HL-60 (cell line): ENCODE data around the gene EMP2.

ENCODE experiments used
- DNase-seq, 2 experiments: peaks; one replicate each; pipeline ENCODE4 v3.0.0-alpha.2; 2010 to 2020; ENCODE audit warnings: low read depth in 1 of 2, low spot score in 1 of 2
- H3K27ac ChIP-seq: fragments of 250-450 bp; sonication (Bioruptor Pico); replicated peaks from 2 replicates; pipeline ENCODE4 v1.5.1; 2020; ENCODE audit warnings: mild to moderate bottlenecking, moderate library complexity
- H3K27me3 ChIP-seq: fragments of 250-450 bp; sonication (Bioruptor Pico); 2 replicates; pipeline ENCODE4 v1.5.1; 2021; ENCODE audit warnings: mild to moderate bottlenecking, moderate library complexity; ENCODE audit not compliant: insufficient read depth, poor library complexity, severe bottlenecking
- H3K4me3 ChIP-seq: replicated peaks from 2 replicates; pipeline ENCODE4 v1.5.1; 2011; ENCODE audit warnings: mild to moderate bottlenecking, control low read depth, low read length; ENCODE audit not compliant: insufficient read depth
- GABPA ChIP-seq: IDR thresholded peaks from 2 replicates; pipeline ENCODE4 v1.6.1; 2012; ENCODE audit warnings: low read depth
- POLR2AphosphoS5 ChIP-seq: IDR thresholded peaks from 2 replicates; pipeline ENCODE4 v1.6.1; 2012; ENCODE audit warnings: low read depth
- SPI1 ChIP-seq: IDR thresholded peaks from 2 replicates; pipeline ENCODE4 v1.6.1; 2012; ENCODE audit warnings: low read depth, mild to moderate bottlenecking, borderline replicate concordance
- TF ChIP-seq, protein P1 (sequence below): IDR thresholded peaks from one replicate; pipeline ENCODE4 v1.5.1; 2011; ENCODE audit warnings: low read length, control low read depth, inconsistent platforms; ENCODE audit not compliant: insufficient read depth
- TF ChIP-seq, protein P2 (sequence below): IDR thresholded peaks from 2 replicates; pipeline ENCODE4 v1.6.1; 2012; ENCODE audit warnings: low read depth; ENCODE audit not compliant: insufficient replicate concordance

EMP2 gene

DNA sequence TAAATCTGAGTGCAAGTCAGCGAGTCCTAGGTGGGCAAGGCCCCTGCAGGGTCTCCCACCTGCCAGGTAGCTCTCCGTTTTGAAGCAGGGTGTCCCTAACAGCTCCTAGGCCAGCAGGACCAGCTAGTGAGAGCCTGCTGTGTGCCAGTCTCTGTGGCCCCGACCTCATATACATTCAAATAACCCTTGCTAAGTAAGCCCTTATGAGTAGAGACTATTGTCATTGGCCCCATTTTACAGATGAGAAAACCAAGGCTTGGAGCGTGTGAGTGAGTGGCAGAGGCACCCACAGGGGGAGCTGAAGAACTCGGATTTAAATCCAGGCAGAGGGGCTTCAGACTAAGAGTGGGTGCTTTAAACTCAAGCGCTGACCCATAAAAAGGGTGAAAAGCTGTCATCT, 39.7 kb upstream of the EMP2 start:
- no peak overlapping the region for H3K27ac ChIP-seq
- DNase-seq = no peak
- peaks cover 2% of the 10 kb centered on the region for H3K27me3 ChIP-seq
- no peak overlapping the region for H3K4me3 ChIP-seq
- TF ChIP-seq, protein P1, sequence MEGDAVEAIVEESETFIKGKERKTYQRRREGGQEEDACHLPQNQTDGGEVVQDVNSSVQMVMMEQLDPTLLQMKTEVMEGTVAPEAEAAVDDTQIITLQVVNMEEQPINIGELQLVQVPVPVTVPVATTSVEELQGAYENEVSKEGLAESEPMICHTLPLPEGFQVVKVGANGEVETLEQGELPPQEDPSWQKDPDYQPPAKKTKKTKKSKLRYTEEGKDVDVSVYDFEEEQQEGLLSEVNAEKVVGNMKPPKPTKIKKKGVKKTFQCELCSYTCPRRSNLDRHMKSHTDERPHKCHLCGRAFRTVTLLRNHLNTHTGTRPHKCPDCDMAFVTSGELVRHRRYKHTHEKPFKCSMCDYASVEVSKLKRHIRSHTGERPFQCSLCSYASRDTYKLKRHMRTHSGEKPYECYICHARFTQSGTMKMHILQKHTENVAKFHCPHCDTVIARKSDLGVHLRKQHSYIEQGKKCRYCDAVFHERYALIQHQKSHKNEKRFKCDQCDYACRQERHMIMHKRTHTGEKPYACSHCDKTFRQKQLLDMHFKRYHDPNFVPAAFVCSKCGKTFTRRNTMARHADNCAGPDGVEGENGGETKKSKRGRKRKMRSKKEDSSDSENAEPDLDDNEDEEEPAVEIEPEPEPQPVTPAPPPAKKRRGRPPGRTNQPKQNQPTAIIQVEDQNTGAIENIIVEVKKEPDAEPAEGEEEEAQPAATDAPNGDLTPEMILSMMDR = no peak
- TF ChIP-seq GABPA (no peak), POLR2AphosphoS5 (no peak), SPI1 (no peak)
- TF ChIP-seq, protein P2, sequence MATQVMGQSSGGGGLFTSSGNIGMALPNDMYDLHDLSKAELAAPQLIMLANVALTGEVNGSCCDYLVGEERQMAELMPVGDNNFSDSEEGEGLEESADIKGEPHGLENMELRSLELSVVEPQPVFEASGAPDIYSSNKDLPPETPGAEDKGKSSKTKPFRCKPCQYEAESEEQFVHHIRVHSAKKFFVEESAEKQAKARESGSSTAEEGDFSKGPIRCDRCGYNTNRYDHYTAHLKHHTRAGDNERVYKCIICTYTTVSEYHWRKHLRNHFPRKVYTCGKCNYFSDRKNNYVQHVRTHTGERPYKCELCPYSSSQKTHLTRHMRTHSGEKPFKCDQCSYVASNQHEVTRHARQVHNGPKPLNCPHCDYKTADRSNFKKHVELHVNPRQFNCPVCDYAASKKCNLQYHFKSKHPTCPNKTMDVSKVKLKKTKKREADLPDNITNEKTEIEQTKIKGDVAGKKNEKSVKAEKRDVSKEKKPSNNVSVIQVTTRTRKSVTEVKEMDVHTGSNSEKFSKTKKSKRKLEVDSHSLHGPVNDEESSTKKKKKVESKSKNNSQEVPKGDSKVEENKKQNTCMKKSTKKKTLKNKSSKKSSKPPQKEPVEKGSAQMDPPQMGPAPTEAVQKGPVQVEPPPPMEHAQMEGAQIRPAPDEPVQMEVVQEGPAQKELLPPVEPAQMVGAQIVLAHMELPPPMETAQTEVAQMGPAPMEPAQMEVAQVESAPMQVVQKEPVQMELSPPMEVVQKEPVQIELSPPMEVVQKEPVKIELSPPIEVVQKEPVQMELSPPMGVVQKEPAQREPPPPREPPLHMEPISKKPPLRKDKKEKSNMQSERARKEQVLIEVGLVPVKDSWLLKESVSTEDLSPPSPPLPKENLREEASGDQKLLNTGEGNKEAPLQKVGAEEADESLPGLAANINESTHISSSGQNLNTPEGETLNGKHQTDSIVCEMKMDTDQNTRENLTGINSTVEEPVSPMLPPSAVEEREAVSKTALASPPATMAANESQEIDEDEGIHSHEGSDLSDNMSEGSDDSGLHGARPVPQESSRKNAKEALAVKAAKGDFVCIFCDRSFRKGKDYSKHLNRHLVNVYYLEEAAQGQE = no peak

DNA sequence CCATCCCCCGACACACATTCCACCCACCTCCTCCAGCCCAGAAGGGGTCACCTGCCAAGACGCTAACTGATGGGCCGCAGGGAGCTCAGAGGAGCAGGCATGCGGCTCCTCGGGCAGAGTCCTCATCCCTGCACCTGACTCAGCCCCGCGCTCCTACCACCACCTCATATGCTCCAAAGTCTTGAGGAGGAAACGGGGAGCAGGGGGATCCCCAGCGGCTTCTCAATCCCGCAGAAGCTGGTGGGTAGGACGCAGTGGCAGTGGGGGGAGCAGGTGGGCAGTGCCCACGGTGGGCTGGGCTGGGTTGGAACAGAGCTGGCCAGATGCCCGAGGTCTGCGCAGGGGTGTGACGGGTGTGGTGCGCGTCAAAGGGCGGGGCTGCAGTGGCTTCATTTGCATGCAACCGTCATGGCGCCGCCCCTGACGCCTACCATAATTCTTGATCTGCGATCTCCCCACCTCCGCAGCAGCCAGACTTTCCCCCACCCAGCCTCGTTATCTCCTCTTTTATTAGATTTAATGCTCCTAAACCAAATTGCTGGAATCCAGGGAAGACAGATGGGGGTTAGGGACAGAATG, 39.0 kb upstream of the EMP2 start:
- DNase-seq = no peak
- Histone ChIP-seq H3K27me3 (peaks cover 2% of the 10 kb centered on the region), H3K27ac (no peak overlapping the region), H3K4me3 (no peak overlapping the region)
- no peak for TF ChIP-seq SPI1
- TF ChIP-seq POLR2AphosphoS5 = no peak
- TF ChIP-seq, protein P2 = no peak
- no peak for TF ChIP-seq GABPA
- TF ChIP-seq, protein P1 = no peak

DNA sequence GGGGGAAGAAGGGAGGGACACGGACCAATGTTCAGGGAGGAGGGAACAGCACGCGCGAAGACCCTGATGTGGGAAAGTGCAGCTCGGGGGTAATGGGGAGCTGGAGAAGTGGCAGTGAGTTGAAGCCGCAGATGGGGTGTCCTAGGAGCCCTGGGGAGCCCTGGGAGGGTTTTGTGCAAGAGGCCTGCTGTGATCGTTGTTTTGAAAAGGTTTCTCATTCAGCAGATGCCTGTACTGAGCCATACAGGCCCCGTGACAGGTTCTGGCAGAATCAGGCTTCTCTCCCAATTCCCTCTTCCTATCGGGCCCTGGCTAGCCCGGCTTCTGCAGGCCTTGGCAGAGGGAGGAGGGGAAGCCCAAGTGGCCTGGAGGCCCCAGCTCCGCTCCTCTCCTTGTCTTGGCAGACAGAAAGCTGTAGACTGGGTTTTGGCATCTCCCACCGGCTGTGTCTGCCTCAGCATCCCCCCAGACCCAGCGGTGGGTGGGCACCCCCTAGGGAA, 38.4 kb upstream of the EMP2 start:
- H3K27ac ChIP-seq = no peak overlapping the region
- no peak overlapping the region for H3K4me3 ChIP-seq
- H3K27me3 ChIP-seq = peaks cover 2% of the 10 kb centered on the region
- no peak for DNase-seq
- TF ChIP-seq SPI1 (no peak), POLR2AphosphoS5 (no peak), GABPA (no peak)
- TF ChIP-seq, protein P2 = no peak
- TF ChIP-seq, protein P1 = no peak
